MM.1S (cell line): Measurements from ENCODE around the gene PRAMEF2.
"Not testable (repeated sequence)": the region's sequence is repeated elsewhere in the genome, so short reads cannot be mapped to it uniquely, and the experiment has no call there.

Source experiments
- DNase-seq: peaks from one replicate; pipeline ENCODE4 v3.0.0-alpha.2; 2015
- H2AFZ ChIP-seq: fragments of 300-600 bp; sonication (generic); 2 replicates; pipeline ENCODE4 v1.6.0; 2016; ENCODE audit warnings: antibody characterized with exemption, low read length
- H3F3A ChIP-seq: fragments of 300-600 bp; sonication (generic); 2 replicates; pipeline ENCODE4 v1.6.1; 2016; ENCODE audit warnings: mild to moderate bottlenecking, antibody characterized with exemption, low read length, moderate library complexity, mixed read lengths; ENCODE audit not compliant: insufficient read depth
- H3K27ac ChIP-seq: fragments of 300-600 bp; sonication (generic); 2 replicates; pipeline ENCODE4 v1.5.1; 2016; ENCODE audit warnings: mild to moderate bottlenecking, low read length
- H3K27me3 ChIP-seq: fragments of 300-600 bp; sonication (generic); replicated peaks from 2 replicates; pipeline ENCODE4 v1.6.0; 2016; ENCODE audit warnings: low read length; ENCODE audit not compliant: insufficient read depth
- H3K36me3 ChIP-seq: fragments of 300-600 bp; sonication (generic); replicated peaks from 2 replicates; pipeline ENCODE4 v1.6.1; 2016; ENCODE audit warnings: mild to moderate bottlenecking, low read length, mixed read lengths; ENCODE audit not compliant: insufficient read depth
- H3K4me1 ChIP-seq: fragments of 300-600 bp; sonication (generic); 2 replicates; pipeline ENCODE4 v1.6.1; 2016; ENCODE audit warnings: low read length, mixed read lengths
- H3K4me2 ChIP-seq: fragments of 300-600 bp; sonication (generic); 2 replicates; pipeline ENCODE4 v1.6.0; 2016; ENCODE audit warnings: low read depth, low read length
- H3K4me3 ChIP-seq: fragments of 300-600 bp; sonication (generic); 2 replicates; pipeline ENCODE4 v1.5.1; 2016; ENCODE audit warnings: low read length, mixed read lengths
- H3K79me2 ChIP-seq: fragments of 300-600 bp; sonication (generic); 2 replicates; pipeline ENCODE4 v1.6.1; 2016; ENCODE audit warnings: mixed run types, low read length, mixed read lengths
- H3K9ac ChIP-seq: fragments of 300-600 bp; sonication (generic); 2 replicates; pipeline ENCODE4 v1.6.1; 2016; ENCODE audit warnings: low read length, mixed read lengths
- H3K9me2 ChIP-seq: fragments of 300-600 bp; sonication (generic); replicated peaks from 2 replicates; pipeline ENCODE4 v1.6.1; 2016; ENCODE audit warnings: mild to moderate bottlenecking, low read length, mixed read lengths; ENCODE audit not compliant: insufficient read depth
- H3K9me3 ChIP-seq: fragments of 300-600 bp; sonication (generic); replicated peaks from 2 replicates; pipeline ENCODE4 v1.6.1; 2016; ENCODE audit warnings: mild to moderate bottlenecking, low read length, mixed read lengths; ENCODE audit not compliant: insufficient read depth
- H4K20me1 ChIP-seq: fragments of 300-600 bp; sonication (generic); 2 replicates; pipeline ENCODE4 v1.6.1; 2016; ENCODE audit warnings: mild to moderate bottlenecking, low read length, moderate library complexity, mixed read lengths; ENCODE audit not compliant: insufficient read depth
- EZH2 ChIP-seq: fragments of 300-600 bp; sonication (generic); optimal IDR thresholded peaks from 2 replicates; pipeline ENCODE3; 2017; ENCODE audit warnings: low read depth, mild to moderate bottlenecking, antibody characterized with exemption, low read length, mixed read lengths
- EZH2phosphoT487 ChIP-seq: fragments of 300-600 bp; sonication (generic); IDR thresholded peaks from 2 replicates; pipeline ENCODE4 v1.6.1; 2018; ENCODE audit warnings: antibody characterized with exemption, low read length
- TF ChIP-seq, protein P1 (sequence below): fragments of 300-600 bp; sonication (generic); IDR thresholded peaks from 2 replicates; pipeline ENCODE4 v1.5.1; 2016; ENCODE audit warnings: antibody characterized with exemption, low read length, mixed read lengths

PRAMEF2 gene

DNA sequence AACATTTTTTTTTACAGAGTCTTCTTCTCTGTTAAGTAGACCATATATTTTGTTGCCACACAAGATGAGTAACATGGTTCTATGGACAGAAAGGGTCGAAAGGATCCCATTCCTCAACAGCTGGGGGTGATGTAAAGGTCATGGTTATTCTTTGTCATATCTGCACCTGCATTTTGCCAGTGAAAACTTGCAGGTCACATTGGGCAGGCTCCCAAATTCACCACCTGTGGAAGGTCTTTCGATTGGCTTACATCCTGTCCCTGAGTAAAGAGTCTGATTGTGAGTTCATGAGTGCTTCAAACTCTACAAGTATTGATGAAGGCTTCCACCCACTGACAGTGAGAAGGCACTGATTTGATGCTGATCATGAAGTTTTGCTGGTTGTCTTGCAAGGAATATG is 23.6 kb upstream of the PRAMEF2 start:
- not testable (repeated sequence) for H4K20me1 ChIP-seq, H3K79me2 ChIP-seq, H3K4me3 ChIP-seq, H3K4me1 ChIP-seq, H3K4me2 ChIP-seq, H3K27ac ChIP-seq, H3K36me3 ChIP-seq, H3F3A ChIP-seq, H3K9ac ChIP-seq, H3K9me2 ChIP-seq, DNase-seq, H3K27me3 ChIP-seq, H2AFZ ChIP-seq, H3K9me3 ChIP-seq

DNA sequence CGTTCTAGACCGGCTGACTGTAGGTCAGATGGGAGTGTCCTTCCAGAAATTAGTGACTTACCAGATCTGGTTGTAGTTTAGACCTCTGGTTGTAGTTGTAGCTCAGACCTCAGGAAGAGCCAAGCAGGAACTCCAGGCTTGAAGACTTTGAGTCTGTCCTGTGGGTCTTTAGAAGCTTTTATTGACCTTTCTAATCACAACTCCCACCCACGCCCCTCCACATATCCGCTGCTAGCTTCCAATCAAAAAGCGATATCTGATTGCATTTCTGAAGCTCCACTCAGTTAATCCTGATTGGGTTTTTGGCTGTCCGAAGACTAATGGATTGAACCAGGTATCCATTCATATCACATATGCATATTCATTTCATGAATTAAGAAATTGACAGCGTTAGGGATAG is 8.3 kb upstream of the PRAMEF2 start, which contains the start of gene HNRNPCL1:
Gene HNRNPCL1, minus strand, starts transcription at position 101 of the 400 bp plus-strand sequence. CDS start 431 bp downstream, outside the sequence.
- not testable (repeated sequence) for H3K36me3 ChIP-seq, H3K27ac ChIP-seq, H3F3A ChIP-seq, H2AFZ ChIP-seq, H3K9ac ChIP-seq, DNase-seq, H4K20me1 ChIP-seq, H3K9me2 ChIP-seq, H3K27me3 ChIP-seq, H3K79me2 ChIP-seq, H3K4me2 ChIP-seq, H3K4me1 ChIP-seq, H3K9me3 ChIP-seq, H3K4me3 ChIP-seq

DNA sequence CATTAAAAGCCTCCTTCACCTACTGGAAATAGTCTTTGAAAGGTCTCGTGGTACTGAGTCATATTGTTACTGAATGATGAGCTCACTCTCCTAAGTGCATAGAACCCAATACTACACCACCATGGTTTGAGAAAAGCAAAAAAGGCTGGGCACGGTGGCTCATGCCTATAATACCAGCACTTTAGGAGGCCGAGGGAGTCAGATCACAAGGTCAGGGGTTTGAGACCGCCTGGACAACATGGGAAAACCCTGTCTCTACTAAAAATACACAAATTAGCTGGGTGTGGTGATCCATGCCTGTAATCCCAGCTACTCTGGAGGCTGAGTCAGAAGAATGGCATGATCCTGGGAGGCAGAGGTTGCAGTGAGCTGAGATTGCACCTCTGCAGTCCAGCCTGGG is 5.1 kb upstream of the PRAMEF2 start:
- H3K9me2 ChIP-seq: no peaks in the 10 kb centered on the region
- no peaks in the 10 kb centered on the region for H3K36me3 ChIP-seq
- no peaks in the 10 kb centered on the region for H3F3A ChIP-seq
- no peak for DNase-seq
- no peaks in the 10 kb centered on the region for H4K20me1 ChIP-seq
- no peak overlapping the region for H3K9ac ChIP-seq
- H3K27me3 ChIP-seq: no peaks in the 10 kb centered on the region
- no peaks in the 10 kb centered on the region for H3K4me1 ChIP-seq
- no peak overlapping the region for H3K4me2 ChIP-seq
- H2AFZ ChIP-seq: no peak overlapping the region
- H3K27ac ChIP-seq: no peak overlapping the region
- H3K9me3 ChIP-seq: no peaks in the 10 kb centered on the region
- no peak overlapping the region for H3K4me3 ChIP-seq
- no peaks in the 10 kb centered on the region for H3K79me2 ChIP-seq
- TF ChIP-seq EZH2: no peak
- no peak for TF ChIP-seq EZH2phosphoT487
- TF ChIP-seq, protein P1, sequence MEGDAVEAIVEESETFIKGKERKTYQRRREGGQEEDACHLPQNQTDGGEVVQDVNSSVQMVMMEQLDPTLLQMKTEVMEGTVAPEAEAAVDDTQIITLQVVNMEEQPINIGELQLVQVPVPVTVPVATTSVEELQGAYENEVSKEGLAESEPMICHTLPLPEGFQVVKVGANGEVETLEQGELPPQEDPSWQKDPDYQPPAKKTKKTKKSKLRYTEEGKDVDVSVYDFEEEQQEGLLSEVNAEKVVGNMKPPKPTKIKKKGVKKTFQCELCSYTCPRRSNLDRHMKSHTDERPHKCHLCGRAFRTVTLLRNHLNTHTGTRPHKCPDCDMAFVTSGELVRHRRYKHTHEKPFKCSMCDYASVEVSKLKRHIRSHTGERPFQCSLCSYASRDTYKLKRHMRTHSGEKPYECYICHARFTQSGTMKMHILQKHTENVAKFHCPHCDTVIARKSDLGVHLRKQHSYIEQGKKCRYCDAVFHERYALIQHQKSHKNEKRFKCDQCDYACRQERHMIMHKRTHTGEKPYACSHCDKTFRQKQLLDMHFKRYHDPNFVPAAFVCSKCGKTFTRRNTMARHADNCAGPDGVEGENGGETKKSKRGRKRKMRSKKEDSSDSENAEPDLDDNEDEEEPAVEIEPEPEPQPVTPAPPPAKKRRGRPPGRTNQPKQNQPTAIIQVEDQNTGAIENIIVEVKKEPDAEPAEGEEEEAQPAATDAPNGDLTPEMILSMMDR: no peak

DNA sequence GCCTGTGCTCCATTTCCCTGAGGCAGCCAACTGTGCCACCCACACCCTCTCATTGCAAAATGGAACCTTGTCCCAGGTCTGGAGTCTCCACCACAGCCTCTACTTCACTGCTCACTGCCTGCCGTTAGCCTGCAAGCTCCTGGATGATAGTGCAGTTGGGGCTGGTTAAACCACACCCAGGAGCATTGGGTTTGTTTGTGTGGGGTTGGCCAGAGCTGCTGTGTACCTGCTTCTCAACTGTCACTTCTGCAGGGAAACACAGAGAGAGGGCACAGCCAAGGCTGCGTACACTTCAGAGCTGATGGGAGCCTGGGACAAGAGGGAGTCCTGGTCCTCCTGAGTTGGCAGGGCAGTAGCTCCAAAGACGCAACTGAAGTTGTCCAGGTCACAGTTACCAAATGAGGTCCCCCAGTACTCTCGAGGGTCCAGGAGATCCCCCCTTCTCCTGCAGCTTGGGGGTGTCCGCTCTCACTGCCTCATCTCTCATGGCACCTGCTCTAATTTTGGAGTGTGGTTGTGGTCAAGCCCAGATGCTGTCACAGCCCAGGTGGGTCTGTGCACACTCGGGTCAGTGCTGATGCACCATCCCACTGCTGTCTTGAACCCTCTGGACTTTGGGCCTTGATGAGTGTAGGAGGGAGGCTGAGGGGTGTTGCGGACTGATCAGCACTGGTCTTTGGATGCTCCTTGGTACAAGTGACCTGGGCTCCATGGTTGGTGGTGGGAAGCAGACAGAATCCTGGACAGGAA is 6.4 kb downstream of the PRAMEF2 start:
- not testable (repeated sequence) for H3K9ac ChIP-seq, H3K36me3 ChIP-seq, H3K79me2 ChIP-seq, H3K4me1 ChIP-seq, H3K27ac ChIP-seq, H3K9me3 ChIP-seq, H3K4me2 ChIP-seq, H3K27me3 ChIP-seq, H3K4me3 ChIP-seq, H3F3A ChIP-seq, H4K20me1 ChIP-seq, H2AFZ ChIP-seq, DNase-seq, H3K9me2 ChIP-seq

DNA sequence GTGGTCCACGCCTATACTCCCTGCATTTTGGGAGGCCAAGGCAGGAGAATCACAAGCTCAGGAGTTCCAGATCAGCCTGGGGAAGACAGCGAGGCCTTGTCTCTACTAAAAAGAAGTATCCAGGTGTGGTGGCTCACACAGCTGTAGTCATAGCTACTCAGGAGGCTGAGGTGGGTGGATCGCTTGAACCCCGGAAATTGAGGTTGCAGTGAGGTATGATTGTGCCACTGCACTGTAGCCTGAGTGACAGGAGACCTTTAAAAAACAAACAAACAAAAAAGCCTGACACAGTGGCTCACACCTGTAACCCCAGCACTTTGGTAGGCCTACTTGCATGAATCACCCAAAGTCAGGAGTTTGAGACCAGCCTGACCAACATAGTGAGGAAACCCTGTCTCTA is 21.6 kb downstream of the PRAMEF2 start:
- H2AFZ ChIP-seq: not testable (repeated sequence)

DNA sequence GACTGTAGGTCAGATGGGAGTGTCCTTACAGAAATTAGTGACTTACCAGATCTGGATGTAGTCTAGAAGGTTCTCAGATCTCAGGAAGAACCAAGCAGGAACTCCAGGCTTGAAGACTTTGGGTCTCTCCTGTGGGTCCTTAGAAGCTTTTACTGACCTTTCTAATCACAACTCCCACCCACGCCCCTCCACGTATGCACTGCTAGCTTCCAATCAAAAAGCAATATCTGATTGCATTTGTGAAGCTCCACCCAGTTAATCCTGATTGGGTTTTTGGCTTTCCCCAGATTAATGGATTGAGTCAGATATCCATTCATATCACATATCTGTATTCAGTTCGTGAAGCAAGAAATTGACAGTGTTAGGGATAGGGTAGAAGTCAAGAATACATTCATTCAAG is 29.2 kb downstream of the PRAMEF2 start, which contains the start of gene PRAMEF4:
Gene PRAMEF4, minus strand, starts transcription at position 101 of the 400 bp plus-strand sequence. CDS start 2,807 bp downstream, outside the sequence.
- H3F3A ChIP-seq, H3K9me2 ChIP-seq, H3K27ac ChIP-seq, H3K4me1 ChIP-seq, H3K79me2 ChIP-seq, H3K9me3 ChIP-seq, H2AFZ ChIP-seq, H3K9ac ChIP-seq, H4K20me1 ChIP-seq, H3K4me2 ChIP-seq, DNase-seq, H3K27me3 ChIP-seq, H3K36me3 ChIP-seq, H3K4me3 ChIP-seq: not testable (repeated sequence)

More for the DNA sequence above, 21.6 kb downstream of the PRAMEF2 start:
- not testable (repeated sequence) for H3K4me3 ChIP-seq, H3K27ac ChIP-seq, H3K36me3 ChIP-seq, H3K9me3 ChIP-seq, H3K9me2 ChIP-seq, H3K27me3 ChIP-seq, H3K9ac ChIP-seq, H3K4me1 ChIP-seq, H3F3A ChIP-seq, H3K4me2 ChIP-seq, DNase-seq, H3K79me2 ChIP-seq, H4K20me1 ChIP-seq

DNA sequence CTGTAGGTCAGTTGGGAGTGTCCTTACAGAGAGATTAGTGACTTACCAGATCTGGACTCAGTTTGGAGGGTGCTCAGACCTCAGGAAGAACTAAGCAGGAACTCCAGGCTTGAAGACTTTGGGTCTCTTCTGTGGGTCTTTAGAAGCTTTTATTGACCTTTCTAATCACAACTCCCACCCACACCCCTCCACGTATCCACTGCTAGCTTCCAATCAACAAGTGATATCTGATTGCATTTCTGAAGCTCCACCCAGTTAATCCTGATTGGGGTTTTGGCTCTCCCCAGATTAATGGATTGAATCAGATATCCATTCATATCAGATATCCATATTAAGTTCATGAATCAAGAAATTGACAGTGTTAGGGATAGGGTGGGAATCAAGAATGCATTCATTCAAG is 41.3 kb downstream of the PRAMEF2 start, which contains the start of gene PRAMEF10:
Gene PRAMEF10, minus strand, starts transcription at position 101 of the 400 bp plus-strand sequence. CDS start 2,423 bp downstream, outside the sequence.
- not testable (repeated sequence) for H2AFZ ChIP-seq, H3K79me2 ChIP-seq, H3K4me1 ChIP-seq, H3F3A ChIP-seq, H3K27me3 ChIP-seq, H3K9me3 ChIP-seq, H3K4me3 ChIP-seq, H3K9me2 ChIP-seq, H3K36me3 ChIP-seq, H3K4me2 ChIP-seq, H4K20me1 ChIP-seq, DNase-seq, H3K27ac ChIP-seq, H3K9ac ChIP-seq
